ENCODE results near the gene PGM2.
"Not testable (repeated sequence)": the region's sequence is repeated elsewhere in the genome, so short reads cannot be mapped to it uniquely, and the experiment has no call there.

Gene PGM2

DNA sequence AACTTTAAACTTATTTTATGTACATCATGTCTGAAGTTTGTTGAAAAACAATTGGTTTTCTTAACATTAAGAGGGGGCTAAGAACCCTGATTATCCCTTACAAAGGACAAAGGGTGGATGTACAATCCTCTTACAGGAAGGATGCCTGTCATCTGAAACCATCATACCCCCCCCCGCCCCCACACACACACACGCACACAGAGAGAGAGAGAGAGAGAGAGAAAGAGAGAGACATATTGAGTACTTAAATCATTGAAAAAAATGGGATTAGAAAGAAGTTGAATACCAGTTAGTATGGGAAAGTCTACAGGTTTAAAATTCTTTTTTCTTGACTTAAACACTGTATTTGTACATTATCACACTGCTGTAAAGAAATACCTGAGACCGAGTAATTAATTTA lies 10.9 kb upstream of the PGM2 start:
- POLR2A ChIA-PET: no interaction called here
- H3K4me3 ChIP-seq (ENCODE audit: low read depth, low read length): no peak overlapping the region
- TF ChIP-seq, protein P1, sequence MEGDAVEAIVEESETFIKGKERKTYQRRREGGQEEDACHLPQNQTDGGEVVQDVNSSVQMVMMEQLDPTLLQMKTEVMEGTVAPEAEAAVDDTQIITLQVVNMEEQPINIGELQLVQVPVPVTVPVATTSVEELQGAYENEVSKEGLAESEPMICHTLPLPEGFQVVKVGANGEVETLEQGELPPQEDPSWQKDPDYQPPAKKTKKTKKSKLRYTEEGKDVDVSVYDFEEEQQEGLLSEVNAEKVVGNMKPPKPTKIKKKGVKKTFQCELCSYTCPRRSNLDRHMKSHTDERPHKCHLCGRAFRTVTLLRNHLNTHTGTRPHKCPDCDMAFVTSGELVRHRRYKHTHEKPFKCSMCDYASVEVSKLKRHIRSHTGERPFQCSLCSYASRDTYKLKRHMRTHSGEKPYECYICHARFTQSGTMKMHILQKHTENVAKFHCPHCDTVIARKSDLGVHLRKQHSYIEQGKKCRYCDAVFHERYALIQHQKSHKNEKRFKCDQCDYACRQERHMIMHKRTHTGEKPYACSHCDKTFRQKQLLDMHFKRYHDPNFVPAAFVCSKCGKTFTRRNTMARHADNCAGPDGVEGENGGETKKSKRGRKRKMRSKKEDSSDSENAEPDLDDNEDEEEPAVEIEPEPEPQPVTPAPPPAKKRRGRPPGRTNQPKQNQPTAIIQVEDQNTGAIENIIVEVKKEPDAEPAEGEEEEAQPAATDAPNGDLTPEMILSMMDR (IDR thresholded peaks at IDR 0.05; ENCODE audit: insufficient read depth, low read length, missing control alignments): no peak
- CTCF ChIA-PET: no interaction called here
- DNase-seq (ENCODE audit: low read depth, low spot score): no peak

DNA sequence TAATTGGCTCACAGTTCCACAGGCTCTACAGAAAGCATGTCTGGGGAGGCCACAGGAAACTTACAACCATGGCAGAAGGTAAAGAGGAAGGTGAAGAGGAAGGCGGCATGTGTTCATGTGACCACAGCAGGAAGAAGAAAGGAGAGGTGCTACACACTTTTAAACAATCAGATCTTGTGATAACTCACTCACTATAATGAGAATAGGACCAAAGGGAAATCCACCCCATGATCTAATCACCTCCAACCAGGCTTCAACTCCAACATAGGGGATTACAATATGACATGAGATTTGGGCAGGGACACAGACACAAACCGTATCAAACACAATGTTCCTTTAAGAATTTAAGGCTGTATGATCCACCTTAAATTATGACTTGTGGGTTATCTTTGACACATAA lies 10.5 kb upstream of the PGM2 start:
- POLR2A ChIA-PET: no interaction called here
- DNase-seq (ENCODE audit: low read depth, low spot score): no peak
- no peak overlapping the region for H3K4me3 ChIP-seq (ENCODE audit: low read depth, low read length)
- CTCF ChIA-PET: no interaction called here
- TF ChIP-seq, protein P1 (IDR thresholded peaks at IDR 0.05; ENCODE audit: insufficient read depth, low read length, missing control alignments): no peak

DNA sequence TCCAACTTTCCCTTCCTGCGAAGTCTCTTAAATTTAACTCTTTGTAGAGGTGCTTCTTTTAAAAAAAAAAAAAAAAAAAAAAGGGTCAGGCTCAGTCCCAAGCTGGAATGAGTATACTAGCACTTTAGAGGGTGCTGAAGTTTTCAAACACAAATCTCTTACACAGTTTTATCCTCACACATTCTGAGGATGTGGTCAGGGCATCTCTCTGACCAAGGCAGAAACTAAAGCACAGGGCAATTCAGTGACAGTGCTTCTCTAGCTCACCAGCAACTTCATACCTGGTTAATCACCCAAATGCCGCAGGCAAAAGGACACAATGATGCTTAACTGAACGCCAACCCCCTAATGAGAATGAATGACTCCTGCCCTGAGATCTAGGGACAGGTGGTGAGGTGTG lies 9.8 kb upstream of the PGM2 start:
- H3K4me3 ChIP-seq (ENCODE audit: low read depth, low read length): no peak overlapping the region
- ChIA-PET POLR2A (no interaction called here), CTCF (no interaction called here)
- TF ChIP-seq, protein P1 (IDR thresholded peaks at IDR 0.05; ENCODE audit: insufficient read depth, low read length, missing control alignments): no peak
- DNase-seq (ENCODE audit: low read depth, low spot score): no peak

DNA sequence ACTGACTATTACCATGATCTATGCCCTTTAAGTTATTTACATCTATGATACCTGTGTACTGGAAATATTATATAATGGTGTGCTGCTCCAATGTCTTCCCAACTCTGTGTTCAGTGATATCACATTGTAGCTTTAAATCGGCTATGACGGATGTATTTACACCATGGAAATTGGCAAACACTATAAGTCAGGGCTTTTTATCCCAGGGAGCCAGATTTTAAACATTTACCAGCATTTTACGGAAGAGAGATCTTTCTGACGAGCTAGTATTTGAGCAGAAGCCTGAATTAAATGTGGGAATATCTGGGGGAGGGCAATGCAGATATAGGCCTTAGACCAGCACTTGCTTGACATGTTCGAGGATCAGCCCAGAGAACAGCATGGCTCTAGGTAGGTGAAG lies 7.7 kb upstream of the PGM2 start:
- DNase-seq (ENCODE audit: low read depth, low spot score): no peak
- CTCF ChIA-PET: no interaction called here
- TF ChIP-seq, protein P1 (IDR thresholded peaks at IDR 0.05; ENCODE audit: insufficient read depth, low read length, missing control alignments): no peak
- POLR2A ChIA-PET: no interaction called here
- no peak overlapping the region for H3K4me3 ChIP-seq (ENCODE audit: low read depth, low read length)

DNA sequence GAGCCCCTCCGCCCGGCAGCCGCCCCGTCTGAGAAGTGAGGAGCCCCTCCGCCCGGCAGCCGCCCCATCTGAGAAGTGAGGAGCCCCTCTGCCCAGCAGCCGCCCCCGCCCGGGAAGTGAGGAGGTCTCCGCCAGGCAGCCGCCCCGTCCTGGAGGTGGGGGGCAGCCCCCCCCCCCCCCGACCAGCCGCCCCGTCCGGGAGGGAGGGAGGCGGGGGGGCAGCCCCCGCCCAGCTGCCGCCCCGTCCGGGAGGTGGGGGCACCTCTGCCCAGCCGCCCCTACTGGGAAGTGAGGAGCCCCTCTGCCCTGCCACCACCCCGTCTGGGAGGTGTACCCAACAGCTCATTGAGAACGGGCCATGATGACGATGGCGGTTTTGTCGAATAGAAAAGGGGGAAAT lies 6.0 kb upstream of the PGM2 start:
- CTCF ChIA-PET; POLR2A ChIA-PET; DNase-seq (ENCODE audit: low read depth, low spot score); H3K4me3 ChIP-seq (ENCODE audit: low read depth, low read length): not testable (repeated sequence)

DNA sequence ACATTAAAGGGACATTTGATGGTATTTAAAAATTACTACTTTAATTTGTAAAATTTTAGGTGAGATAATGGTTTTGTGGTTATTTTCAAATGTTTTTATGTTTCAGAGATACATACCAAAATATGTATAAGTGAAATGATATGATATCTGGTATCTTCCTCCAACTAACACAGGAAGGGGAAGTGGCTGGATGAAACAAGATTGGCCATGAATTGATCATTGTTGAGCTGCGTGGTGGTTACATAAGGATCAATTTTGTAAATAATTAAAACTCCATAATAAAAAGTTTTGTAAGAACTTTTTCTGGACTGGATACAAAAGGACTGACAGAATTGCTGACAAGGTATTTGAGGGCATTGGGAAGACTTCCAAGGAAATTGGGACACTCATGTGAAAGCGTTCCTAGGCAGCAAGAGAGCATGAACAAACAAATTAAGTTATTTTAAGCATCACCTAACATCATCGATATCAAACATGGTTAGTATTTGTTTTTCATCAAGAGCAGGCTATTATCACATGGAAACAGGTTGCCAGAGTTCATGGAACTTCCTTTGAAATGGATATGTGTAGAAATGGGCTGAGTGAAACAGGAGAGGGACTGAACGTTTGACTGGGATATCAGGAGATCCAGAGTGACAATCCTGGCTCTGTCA lies 4.4 kb upstream of the PGM2 start:
- TF ChIP-seq, protein P1 (IDR thresholded peaks at IDR 0.05; ENCODE audit: insufficient read depth, low read length, missing control alignments): no peak
- POLR2A ChIA-PET: no interaction called here
- CTCF ChIA-PET: no interaction called here
- DNase-seq (ENCODE audit: low read depth, low spot score): no peak
- H3K4me3 ChIP-seq (ENCODE audit: low read depth, low read length): no peak overlapping the region

DNA sequence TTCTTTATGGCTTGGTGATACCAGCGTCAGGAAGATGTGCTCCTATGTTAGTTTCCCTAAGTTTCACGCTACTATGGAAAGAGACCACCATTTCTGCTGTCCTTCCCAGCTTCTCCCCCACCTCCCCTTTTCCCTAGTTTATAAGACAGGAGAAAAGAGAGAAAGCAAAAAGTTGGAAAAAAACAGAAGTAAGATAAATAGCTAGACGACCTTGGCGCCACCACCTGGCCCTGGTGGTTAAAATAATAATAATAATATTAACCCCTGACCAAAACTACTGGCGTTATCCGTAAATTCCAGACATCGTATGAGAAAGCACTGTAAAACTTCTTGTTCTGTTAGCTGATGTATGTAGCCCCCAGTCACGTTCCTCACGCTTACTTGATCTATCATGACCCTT lies 985 bp upstream of the PGM2 start:
- H3K4me3 ChIP-seq (ENCODE audit: low read depth, low read length): peak overlapping the region; percentile 84
- ChIA-PET CTCF (interaction anchor here (0.6 to 3.4 kb wide), 8 partner anchors 10 to 1146 kb away, joined by 3 to 14 read pairs (median 6); no protein-coding TSS in a partner anchor), POLR2A (interaction anchor here (1.4 kb wide), 1 partner anchor 107 kb away, joined by 4 read pairs; no protein-coding TSS in a partner anchor)
- DNase-seq (ENCODE audit: low read depth, low spot score): not testable (repeated sequence)

Measured in AG04449 (cell line).